Heart left ventricle (tissue), 13 donors: ENCODE results near the gene PARP3.

ENCODE experiments used
- POLR2A ChIP-seq, 2 donors: fragments of 450-650 bp; IDR thresholded peaks; one replicate each; pipeline ENCODE4 v1.6.1; 2017; ENCODE audit warnings: antibody characterized with exemption in 2 of 2, mild to moderate bottlenecking in 2 of 2, moderate library complexity in 2 of 2
- TF ChIP-seq, protein P1 (sequence below), 12 donors: fragments of 200-600 bp; sonication (generic) in 4 of 12; IDR thresholded peaks; one replicate each; pipeline versions ENCODE4 v1.5.0 to v1.8.0; 2018 to 2022; ENCODE audit warnings: antibody characterized with exemption in 12 of 12, mild to moderate bottlenecking in 5 of 12
- donor health status: ischemic (EF 13 %, LVEDD 7.1; RV severe dilation, severe dysfunction).
- donor health status: DM: no; HTN: yes; CAD: no.
- donor health status: DM: no; HTN: no; CAD: no.
- donor health status: ischemic (EF 25% LVEDD 6.9; RV normal size, moderate dysfunction).
- donor health status: ischemic (EF 25% LVEDD 5.7; RV mildly dilated, moderate dysfunction).
- donor health status: ischemic (EF 35%, LVEDD 5.7; RV mildly dilated, moderate dysfunction).
- donor health status: nonischemic (EF 11% LVEDD 7.7; RV severe dilation, severe dysfunction).
- donor health status: DM: yes; HTN: yes; CAD: no.
- donor health status: PGD.
- donor health status: ischemic (EF 29% LVEDD 5.4; RV normal size, mild dysfunction).
- donor health status: nonischemic (EF 23%, LVEDD 6.1; RV moderate dilation, normal function).

GRCh38 chr3:51921081-51921578, 21.0 kb upstream of the PARP3 start:
- TF ChIP-seq, protein P1, sequence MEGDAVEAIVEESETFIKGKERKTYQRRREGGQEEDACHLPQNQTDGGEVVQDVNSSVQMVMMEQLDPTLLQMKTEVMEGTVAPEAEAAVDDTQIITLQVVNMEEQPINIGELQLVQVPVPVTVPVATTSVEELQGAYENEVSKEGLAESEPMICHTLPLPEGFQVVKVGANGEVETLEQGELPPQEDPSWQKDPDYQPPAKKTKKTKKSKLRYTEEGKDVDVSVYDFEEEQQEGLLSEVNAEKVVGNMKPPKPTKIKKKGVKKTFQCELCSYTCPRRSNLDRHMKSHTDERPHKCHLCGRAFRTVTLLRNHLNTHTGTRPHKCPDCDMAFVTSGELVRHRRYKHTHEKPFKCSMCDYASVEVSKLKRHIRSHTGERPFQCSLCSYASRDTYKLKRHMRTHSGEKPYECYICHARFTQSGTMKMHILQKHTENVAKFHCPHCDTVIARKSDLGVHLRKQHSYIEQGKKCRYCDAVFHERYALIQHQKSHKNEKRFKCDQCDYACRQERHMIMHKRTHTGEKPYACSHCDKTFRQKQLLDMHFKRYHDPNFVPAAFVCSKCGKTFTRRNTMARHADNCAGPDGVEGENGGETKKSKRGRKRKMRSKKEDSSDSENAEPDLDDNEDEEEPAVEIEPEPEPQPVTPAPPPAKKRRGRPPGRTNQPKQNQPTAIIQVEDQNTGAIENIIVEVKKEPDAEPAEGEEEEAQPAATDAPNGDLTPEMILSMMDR (IDR thresholded peaks at IDR 0.05): no peak
- TF ChIP-seq POLR2A (IDR thresholded peaks at IDR 0.05): no peak
